SK-N-MC (cell line): ENCODE results near the gene BTBD3.

ENCODE experiments used
- EZH2 ChIP-seq: fragments of 200-600 bp; sonication (generic); IDR thresholded peaks from one replicate; pipeline ENCODE4 v1.6.1; 2017; ENCODE audit warnings: antibody characterized with exemption
- FOXP2 ChIP-seq: optimal IDR thresholded peaks from 2 replicates; pipeline ENCODE3; 2011; ENCODE audit warnings: mild to moderate bottlenecking, moderate library complexity; ENCODE audit not compliant: insufficient read depth; ENCODE audit errors: extremely low read length, control extremely low read depth

- TF ChIP-seq EZH2, result no peak
- TF ChIP-seq FOXP2, result no peak
Observed at GRCh38 chr20:11912659-11913415, 4.9 kb upstream of the BTBD3 start.
